K562 (cell line): ENCODE results near the gene APBA2. TPM values are rescaled to one million over a fixed set of nuclear protein-coding genes. Genes with fewer than 3 reads are reported as not detected.

Experiments
- ATAC-seq: fragments of 200-7000 bp; cut with Tn5 transposase; 3 replicates; pipeline ENCODE4 v1.9.1; 2020; ENCODE audit warnings: moderate library complexity
- BruUV-seq: library from RNA; stranded (reverse); fragments of 400-500 nt; replicated peaks from 2 replicates; lab custom pipeline; 2021; lab: Mats Ljungman, UMichigan
- CTCF ChIA-PET: fragments of 300-600 bp; formaldehyde crosslinking; extraction: SDS; loops from one replicate; lab custom pipeline; 2021; ENCODE audit warnings: low intra/inter-chr PET ratio; lab: Yijun Ruan, JAX
- POLR2A ChIA-PET: fragments of 300-600, 350-650 bp; sonication (Branson Sonifier 250); formaldehyde crosslinking; extraction: SDS; loops from one replicate; lab custom pipeline; 2021; ENCODE audit warnings: antibody characterized with exemption, inconsistent platforms; lab: Yijun Ruan, JAX
- DNase-seq, 4 experiments: peaks; one replicate each; pipeline versions ENCODE4 v3.0.0 to v3.0.0-alpha.2; 2011 to 2018; ENCODE audit warnings: low spot score in 3 of 4, mixed read lengths in 3 of 4; ENCODE audit errors: extremely low read depth in 1 of 4
- FAIRE-seq: peaks from 2 replicates; lab custom pipeline; 2011; peaks lifted over from hg19 to GRCh38; lab: Jason Lieb, UNC
- H2AFZ ChIP-seq: 2 replicates; pipeline ENCODE4 v1.6.0; 2011; ENCODE audit warnings: low read depth, low read length, control low read depth, inconsistent platforms
- H3K27ac ChIP-seq: fragments of 200-600 bp; 3 replicates; pipeline ENCODE4 v1.8.0; 2011; ENCODE audit warnings: low read depth, mild to moderate bottlenecking, control low read depth, inconsistent platforms, low read length, moderate library complexity, mixed read lengths; ENCODE audit errors: extremely low read depth
- H3K27me3 ChIP-seq, 2 experiments: fragments of 300-600 bp in 1 of 2; 2 replicates in 1 of 2; 3 replicates in 1 of 2; pipeline versions ENCODE4 v1.6.0 to v1.8.0; 2011; ENCODE audit warnings: inconsistent platforms in 2 of 2, low read length in 2 of 2, mild to moderate bottlenecking in 1 of 2, mixed read lengths in 1 of 2, moderate library complexity in 1 of 2; ENCODE audit not compliant: control insufficient read depth in 2 of 2, insufficient read depth in 2 of 2
- H3K36me3 ChIP-seq: fragments of 300-600 bp; 3 replicates; pipeline ENCODE4 v1.8.0; 2011; ENCODE audit warnings: mild to moderate bottlenecking, low read length, inconsistent platforms; ENCODE audit not compliant: control insufficient read depth, insufficient read depth
- H3K4me1 ChIP-seq, 2 experiments: fragments of 200-600 bp in 1 of 2; replicated peaks in 1 of 2; 2 replicates in 1 of 2; 3 replicates in 1 of 2; pipeline versions ENCODE4 v1.5.1 to v1.8.0; 2011; ENCODE audit warnings: inconsistent platforms in 2 of 2, low read length in 2 of 2, mild to moderate bottlenecking in 1 of 2, mixed read lengths in 1 of 2, moderate library complexity in 1 of 2; ENCODE audit not compliant: control insufficient read depth in 2 of 2, insufficient read depth in 2 of 2
- H3K4me2 ChIP-seq: 2 replicates; pipeline ENCODE4 v1.6.1; 2011; ENCODE audit warnings: low read length, control low read depth, inconsistent platforms, mixed read lengths; ENCODE audit not compliant: insufficient read depth
- H3K4me3 ChIP-seq: fragments of 200-600 bp; sonication (generic), shearing (Covaris generic); 2 replicates; pipeline ENCODE4 v1.5.1; 2016; ENCODE audit warnings: control low read depth, inconsistent platforms
- H3K79me2 ChIP-seq: fragments of 200-600 bp; 3 replicates; pipeline ENCODE4 v1.8.0; 2011; ENCODE audit warnings: low read length, inconsistent platforms; ENCODE audit not compliant: control insufficient read depth, insufficient read depth
- H3K9ac ChIP-seq, 2 experiments: 2 replicates each; pipeline versions ENCODE4 v1.6.0 to v1.6.1; 2011; ENCODE audit warnings: low read depth in 2 of 2, low read length in 2 of 2, control low read depth in 1 of 2, inconsistent platforms in 1 of 2, mild to moderate bottlenecking in 1 of 2, mixed read lengths in 1 of 2; ENCODE audit not compliant: insufficient read depth in 1 of 2
- H3K9me1 ChIP-seq: one replicate; pipeline ENCODE4 v1.6.0; 2011; ENCODE audit warnings: inconsistent platforms, mild to moderate bottlenecking, low read length, moderate library complexity; ENCODE audit not compliant: control insufficient read depth, insufficient read depth
- H3K9me3 ChIP-seq: replicated peaks from 2 replicates; pipeline ENCODE4 v1.5.1; 2011; ENCODE audit warnings: low read depth, low read length, inconsistent platforms; ENCODE audit not compliant: control insufficient read depth, insufficient read depth
- H4K20me1 ChIP-seq: replicated peaks from 2 replicates; pipeline ENCODE4 v1.6.1; 2011; ENCODE audit warnings: low read length, inconsistent platforms, mixed read lengths; ENCODE audit not compliant: control insufficient read depth, insufficient read depth
- CAMTA2 ChIP-seq: fragments of 250-450 bp; sonication (Bioruptor Pico); conservative IDR thresholded peaks from 2 replicates; pipeline ENCODE4 v1.5.1; 2022
- CBFA2T3 ChIP-seq: fragments of 450-650 bp; IDR thresholded peaks from 2 replicates; pipeline ENCODE4 v1.6.1; 2017
- CCNT2 ChIP-seq: IDR thresholded peaks from 2 replicates; pipeline ENCODE4 v1.6.1; 2011; ENCODE audit warnings: borderline replicate concordance, low read depth, mild to moderate bottlenecking, moderate library complexity, mixed read lengths, low read length; ENCODE audit not compliant: insufficient read length; ENCODE audit errors: extremely low read depth
- HDAC2 ChIP-seq: fragments of 450-650 bp; IDR thresholded peaks from 2 replicates; pipeline ENCODE4 v1.6.1; 2016; ENCODE audit warnings: mild to moderate bottlenecking
- KAT8 ChIP-seq: fragments of 450-650 bp; IDR thresholded peaks from 2 replicates; pipeline ENCODE4 v1.6.1; 2016; ENCODE audit warnings: low read depth, mild to moderate bottlenecking
- MBD2 ChIP-seq: sonication (generic); IDR thresholded peaks from 2 replicates; pipeline ENCODE4 v1.6.1; 2016; ENCODE audit warnings: low read depth, borderline replicate concordance
- PURB ChIP-seq: sonication (generic); formaldehyde crosslinking; IDR thresholded peaks from 2 replicates; pipeline ENCODE4 v1.9.0; 2021; ENCODE audit warnings: low read depth, mild to moderate bottlenecking, missing genetic modification reagents
- TEAD2 ChIP-seq: fragments of 450-650 bp; IDR thresholded peaks from 2 replicates; pipeline ENCODE4 v1.6.1; 2016; ENCODE audit warnings: missing genetic modification characterization, control low read depth, missing compliant biosample characterization
- WGBS: fragments of 100-300 bp; shearing (Covaris generic); methylation state at CpG from one replicate; pipeline ENCODE4 v1.1.6; 2016; ENCODE audit warnings: low coverage, mixed read lengths; ENCODE audit not compliant: insufficient coverage; ENCODE audit errors: missing lambda C conversion rate; 5-methylcytosine and 5-hydroxymethylcytosine counted together
- in situ Hi-C: fragments of 300-500 bp; cut with MboI; formaldehyde crosslinking; loops from 4 replicates; pipeline ENCODE4 v1.15.0; 2018; ENCODE audit warnings: inconsistent platforms, mixed read lengths
- intact Hi-C: fragments of 100-400 bp; cut with micrococcal nuclease; formaldehyde crosslinking; loops from 2 replicates; pipeline ENCODE4 v1.14.2; 2022
- polyA plus RNA-seq, 8 experiments: library from polyadenylated mRNA; depleted of rRNA in 4 of 8; stranded (reverse) in 5 of 8; unstranded in 3 of 8; fragments of >200 nt; fragmentation: Nextera tagmentation in 2 of 8; fragmentation: Illumina TruSeq in 1 of 8; extraction: Ambion mirVana in 2 of 8; extraction: Trizol in 1 of 8; gene quantifications; 2 replicates each; pipeline versions ENCODE4 v1.2.1 to v1.2.3, GENCODE V29; 2011 to 2014; ENCODE audit warnings: inconsistent platforms in 1 of 8, missing spikeins in 1 of 8
- total RNA-seq, 7 experiments: library from RNA; depleted of rRNA in 6 of 7; stranded (reverse); fragments of >200 nt in 6 of 7; fragmentation: Illumina TruSeq in 2 of 7; extraction: Trizol in 2 of 7; gene quantifications; 2 replicates each; pipeline versions ENCODE4 v1.2.1 to v1.2.3, GENCODE V29; 2011 to 2021; ENCODE audit warnings: low replicate concordance in 1 of 7

The APBA2 gene
- total and polyA plus RNA-seq, 9 of the 15 experiments (the other 6 are each of a cell fraction or from before 2014, with no cell fraction given): 0.24 to 40.9 (median 25.2) TPM

- POLR2A ChIA-PET: no interaction called here
- in situ Hi-C loops (no loop called here), intact Hi-C loops (no loop called here)
- Histone ChIP-seq H3K36me3 (no peaks in the 10 kb centered on the region), H3K9ac (no peak overlapping the region), H3K9me1 (no peaks in the 10 kb centered on the region), H3K27ac (no peak overlapping the region), H3K27me3 (peaks cover 45 to 58% of the 10 kb centered on the region in 2 experiments), H3K4me3 (no peak overlapping the region), H3K9me3 (no peaks in the 10 kb centered on the region), H3K4me1 (peaks cover 0 to 13% of the 10 kb centered on the region in 2 experiments; a peak in 2 of 5 replicates), H4K20me1 (0 out of 2 replicates have a peak, but pooled peaks cover 10% of the 10 kb centered on the region), H3K79me2 (no peaks in the 10 kb centered on the region), H2AFZ (no peak overlapping the region), H3K4me2 (no peak overlapping the region)
- FAIRE-seq: no peak
- TF ChIP-seq HDAC2 (no peak), PURB (CRISPR knock-in tag) (no peak), CBFA2T3 (no peak), KAT8 (no peak), CAMTA2 (CRISPR knock-in tag) (no peak), CCNT2 (no peak), MBD2 (no peak), TEAD2 (tag) (no peak)
- BruUV-seq: no TSS peak
- WGBS: 8% methylated on average over 7 of the region's 8 CpGs
- no peak for ATAC-seq
- CTCF ChIA-PET: no interaction called here
- no peak for DNase-seq
Measured at GRCh38 chr15:29133321-29133720, 247.5 kb downstream of the APBA2 start.
